Measurements from ENCODE around the gene STX7. TPM values are rescaled to one million over a fixed set of nuclear protein-coding genes. Genes with fewer than 3 reads are reported as not detected.

STX7 gene

DNA sequence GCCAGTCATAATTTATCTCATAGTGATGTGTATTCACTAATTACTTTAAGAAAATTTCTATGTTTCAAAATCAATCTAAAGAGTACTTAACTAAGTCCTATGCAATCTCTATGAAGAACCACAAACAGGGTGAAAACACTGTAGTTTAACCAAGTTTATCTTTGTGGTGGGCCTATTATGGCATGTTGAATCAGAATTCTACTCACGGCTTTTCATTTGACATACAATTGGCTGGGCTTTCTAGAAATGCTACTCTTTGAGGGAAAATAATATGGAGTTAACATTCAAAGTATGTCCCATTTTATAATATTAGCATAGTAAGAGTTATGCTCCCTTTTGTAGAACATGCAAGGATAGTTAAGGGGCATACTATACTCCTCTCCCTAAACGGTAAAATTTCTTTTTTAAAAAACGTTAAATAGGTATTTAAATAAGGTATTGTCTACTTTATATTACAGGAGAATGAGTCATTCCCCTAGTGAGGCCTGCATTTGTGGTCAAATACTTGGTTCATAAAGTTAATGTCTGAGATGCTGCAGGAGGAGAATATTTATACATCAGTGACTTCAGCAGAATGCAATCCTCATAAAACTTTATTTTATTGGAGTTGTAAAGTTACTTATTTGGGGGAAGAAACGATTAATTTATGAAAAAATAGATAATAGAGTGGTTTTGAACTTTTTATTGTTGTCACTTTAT is 113.4 kb downstream of the STX7 start:
- Histone ChIP-seq H3K4ac (ENCODE audit: low read length) (no peak overlapping the region), H2BK120ac (ENCODE audit: low read depth, low read length) (no peak overlapping the region), H2BK5ac (ENCODE audit: low read length) (no peak overlapping the region), H3K9me3 (replicated peaks in 1 of 2; ENCODE audit: control insufficient read depth in 2 of 2, insufficient read depth in 1 of 2, low read depth in 1 of 2, low read length in 2 of 2) (peaks cover 0 to 2% of the 10 kb centered on the region in 2 donors), H3K27ac (replicated peaks; ENCODE audit: low read length) (no peak overlapping the region), H3K23ac (ENCODE audit: low read depth, low read length, poor library complexity) (no peak overlapping the region), H3K9ac (ENCODE audit: low read depth, low read length, poor library complexity) (no peak overlapping the region), H3K18ac (ENCODE audit: low read length) (no peak overlapping the region), H4K91ac (ENCODE audit: low read depth, low read length, poor library complexity) (no peak overlapping the region), H3K4me1 (ENCODE audit: control insufficient read depth in 2 of 2, insufficient read depth in 1 of 2, low read depth in 1 of 2, low read length in 2 of 2) (peaks cover 0 to 3% of the 10 kb centered on the region in 2 donors), H3K79me1 (ENCODE audit: low read depth, low read length) (no peaks in the 10 kb centered on the region), H2BK12ac (ENCODE audit: low read length) (no peak overlapping the region), H3K36me3 (replicated peaks in 1 of 2; ENCODE audit: control insufficient read depth in 2 of 2, insufficient read depth in 2 of 2, low read length in 2 of 2) (no peaks in the 10 kb centered on the region), H3K4me3 (ENCODE audit: low read length in 2 of 2) (no peak overlapping the region), H4K8ac (ENCODE audit: low read depth, low read length) (no peak overlapping the region), H2BK15ac (ENCODE audit: low read length) (no peak overlapping the region), H3K27me3 (ENCODE audit: control insufficient read depth in 3 of 3, insufficient read depth in 3 of 3, low read depth in 1 of 3, low read length in 3 of 3) (peaks cover 5 to 61% (median 30%) of the 10 kb centered on the region in 3 experiments), H2AK5ac (ENCODE audit: low read depth, low read length) (no peak overlapping the region), H2AFZ (ENCODE audit: low read length) (no peak overlapping the region), H3K14ac (ENCODE audit: low read length) (no peak overlapping the region), H3K4me2 (ENCODE audit: insufficient read depth, low read length, poor library complexity, severe bottlenecking) (no peak overlapping the region)
- WGBS, 2 donors (ENCODE audit: extremely low coverage in 2 of 2, insufficient read length in 2 of 2, insufficient replicate concordance in 1 of 2) = 100% methylated on average over 1 of the region's 4 CpGs
- no peak for DNase-seq (ENCODE audit: low spot score)

Small RNA genes lying within 50 kb of the gene (small RNA-seq; reads per million reads assigned to genes)
- not detected for gene TAAR7P (ENCODE audit: insufficient read depth)
